Thymus (tissue), 11 donors: ENCODE data around the gene ATAD5. TPM values are rescaled to one million over a fixed set of nuclear protein-coding genes. Genes with fewer than 3 reads are reported as not detected.

Experiments used
- DNase-seq, 9 donors: peaks; one replicate each; pipeline ENCODE4 v3.0.0-alpha.2; 2013; ENCODE audit warnings: low spot score in 9 of 9, low read depth in 6 of 9, missing footprints in 1 of 9
- H3K27ac ChIP-seq, 2 donors: one replicate each; pipeline ENCODE4 v1.5.1; 2013; ENCODE audit warnings: control low read depth in 1 of 2, low read depth in 1 of 2, low read length in 1 of 2, mild to moderate bottlenecking in 1 of 2, moderate library complexity in 1 of 2
- H3K27me3 ChIP-seq, 2 donors: one replicate each; pipeline ENCODE4 v1.5.1; 2013; ENCODE audit warnings: low read length in 1 of 2; ENCODE audit not compliant: control insufficient read depth in 2 of 2, insufficient read depth in 1 of 2
- H3K36me3 ChIP-seq, 2 donors: one replicate each; pipeline ENCODE4 v1.5.1; 2013; ENCODE audit warnings: low read length in 1 of 2, mild to moderate bottlenecking in 1 of 2, moderate library complexity in 1 of 2; ENCODE audit not compliant: control insufficient read depth in 2 of 2, insufficient read depth in 2 of 2
- H3K4me1 ChIP-seq, 2 donors: one replicate each; pipeline ENCODE4 v1.5.1; 2013; ENCODE audit warnings: low read length in 2 of 2; ENCODE audit not compliant: control insufficient read depth in 2 of 2, insufficient read depth in 2 of 2
- H3K4me3 ChIP-seq, 2 donors: one replicate each; pipeline ENCODE4 v1.5.1; 2013; ENCODE audit warnings: low read length in 2 of 2, control low read depth in 1 of 2, mild to moderate bottlenecking in 1 of 2
- H3K9me3 ChIP-seq, 2 donors: one replicate each; pipeline ENCODE4 v1.5.1; 2013; ENCODE audit warnings: low read length in 1 of 2, mild to moderate bottlenecking in 1 of 2; ENCODE audit not compliant: control insufficient read depth in 2 of 2, insufficient read depth in 1 of 2
- WGBS: extraction: QIAGEN DNeasy Blood & Tissue Kit; methylation state at CpG from one replicate; pipeline ENCODE4 v1.1.7; 2013; 5-methylcytosine and 5-hydroxymethylcytosine counted together
- polyA plus RNA-seq: library from polyadenylated mRNA; stranded (reverse); fragments of 200-250 nt; gene quantifications from one replicate; pipeline ENCODE4 v1.2.3, GENCODE V29; 2013
- total RNA-seq: library from RNA; stranded (reverse); fragments of 120-200 nt; gene quantifications from one replicate; pipeline ENCODE4 v1.2.4, GENCODE V29; 2013
- donor health status: healthy.

The ATAD5 gene
- total and polyA plus RNA-seq, 2 donors = 1.1 to 9.3 TPM

- DNase-seq = no peak
- H3K9me3 ChIP-seq = no peaks in the 10 kb centered on the region
- no peak overlapping the region for H3K4me3 ChIP-seq
- H3K4me1 ChIP-seq = no peaks in the 10 kb centered on the region
- H3K27ac ChIP-seq = no peak overlapping the region
- peaks cover 7 to 24% of the 10 kb centered on the region in 2 donors for H3K27me3 ChIP-seq
- 93% methylated on average over 5 of the region's 5 CpGs for WGBS
- H3K36me3 ChIP-seq = no peaks in the 10 kb centered on the region
Measured at GRCh38 chr17:30915833-30916611, 84.3 kb downstream of the ATAD5 start.

- no peak for DNase-seq
- peaks cover 17 to 35% of the 10 kb centered on the region in 2 donors for H3K27me3 ChIP-seq
- no peak overlapping the region for H3K27ac ChIP-seq
- H3K36me3 ChIP-seq = no peaks in the 10 kb centered on the region
- no peak overlapping the region for H3K4me3 ChIP-seq
- H3K4me1 ChIP-seq = no peaks in the 10 kb centered on the region
- H3K9me3 ChIP-seq = no peaks in the 10 kb centered on the region
Measured at GRCh38 chr17:30917050-30917449, 85.3 kb downstream of the ATAD5 start.

- no peak for DNase-seq
Measured at GRCh38 chr17:30920282-30920681, 88.5 kb downstream of the ATAD5 start.

GRCh38 chr17:30920683-30921543, 89.1 kb downstream of the ATAD5 start:
- WGBS = 89% methylated on average over 11 of the region's 11 CpGs
- H3K27ac ChIP-seq = no peak overlapping the region

More at GRCh38 chr17:30920282-30920681, 88.5 kb downstream of the ATAD5 start:
- Histone ChIP-seq H3K27me3 (peaks cover 33 to 62% of the 10 kb centered on the region in 2 donors), H3K27ac (no peak overlapping the region), H3K4me1 (no peaks in the 10 kb centered on the region), H3K9me3 (no peaks in the 10 kb centered on the region), H3K36me3 (no peaks in the 10 kb centered on the region), H3K4me3 (no peak overlapping the region)
- 94% methylated on average over 4 of the region's 4 CpGs for WGBS

GRCh38 chr17:30921544-30922196, 89.9 kb downstream of the ATAD5 start, which contains the start of gene ADAP2:
ADAP2 (plus strand) TSS chr17:30921945; CDS start chr17:30922015, 70 bp downstream.
- peaks cover 33 to 67% of the 10 kb centered on the region in 2 donors for H3K27me3 ChIP-seq
- H3K36me3 ChIP-seq = no peaks in the 10 kb centered on the region
- H3K4me3 ChIP-seq = peak within 1 kb of the TSS in 1 of 2 donors; percentile 27
- H3K9me3 ChIP-seq = no peaks in the 10 kb centered on the region
- peak in 1 of 9 donors; percentile 9 for DNase-seq
- H3K27ac ChIP-seq = no peak within 1 kb of the TSS
- 2% methylated on average over 60 of the region's 60 CpGs for WGBS
- H3K4me1 ChIP-seq = no peaks in the 10 kb centered on the region

More at GRCh38 chr17:30920683-30921543, 89.1 kb downstream of the ATAD5 start:
- H3K4me3 ChIP-seq = no peak overlapping the region
- H3K9me3 ChIP-seq = no peaks in the 10 kb centered on the region
- DNase-seq = no peak
- H3K4me1 ChIP-seq = no peaks in the 10 kb centered on the region
- H3K36me3 ChIP-seq = no peaks in the 10 kb centered on the region
- peaks cover 33 to 63% of the 10 kb centered on the region in 2 donors for H3K27me3 ChIP-seq

GRCh38 chr17:30922235-30923030, 90.7 kb downstream of the ATAD5 start:
- Histone ChIP-seq H3K4me3 (peak overlapping the region in 1 of 2 donors; percentile 27), H3K4me1 (no peaks in the 10 kb centered on the region), H3K27me3 (peaks cover 33 to 69% of the 10 kb centered on the region in 2 donors), H3K9me3 (no peaks in the 10 kb centered on the region), H3K36me3 (no peaks in the 10 kb centered on the region), H3K27ac (no peak overlapping the region)
- DNase-seq = no peak
- WGBS = 5% methylated on average over 66 of the region's 66 CpGs

GRCh38 chr17:30924341-30924740, 92.6 kb downstream of the ATAD5 start:
- H3K4me1 ChIP-seq = no peaks in the 10 kb centered on the region
- no peaks in the 10 kb centered on the region for H3K36me3 ChIP-seq
- no peak for DNase-seq
- 83% methylated on average over 2 of the region's 2 CpGs for WGBS
- no peak overlapping the region for H3K27ac ChIP-seq
- H3K9me3 ChIP-seq = no peaks in the 10 kb centered on the region
- H3K4me3 ChIP-seq = no peak overlapping the region
- peaks cover 33 to 57% of the 10 kb centered on the region in 2 donors for H3K27me3 ChIP-seq

- Histone ChIP-seq H3K36me3 (no peaks in the 10 kb centered on the region), H3K9me3 (no peaks in the 10 kb centered on the region), H3K4me3 (no peak overlapping the region), H3K4me1 (no peaks in the 10 kb centered on the region), H3K27me3 (peaks cover 22 to 39% of the 10 kb centered on the region in 2 donors), H3K27ac (no peak overlapping the region)
- no peak for DNase-seq
- WGBS = 90% methylated on average over 6 of the region's 6 CpGs
Measured at GRCh38 chr17:30926516-30926915, 94.8 kb downstream of the ATAD5 start.
